GM12874 (cell line): ENCODE data around the gene GRB10.

ENCODE experiments used
- CTCF ChIP-seq: IDR thresholded peaks from 2 replicates; pipeline ENCODE4 v1.5.1; 2011; ENCODE audit warnings: low read depth, mild to moderate bottlenecking, control low read depth, low read length, moderate library complexity; ENCODE audit not compliant: insufficient read depth

Gene GRB10

GRCh38 chr7:50793120-50793946, 10.6 kb upstream of the GRB10 start:
- no peak for TF ChIP-seq CTCF

GRCh38 chr7:50792342-50793119, 9.8 kb upstream of the GRB10 start:
- TF ChIP-seq CTCF, result no peak

- no peak for TF ChIP-seq CTCF
Observed at GRCh38 chr7:50791938-50792341, 9.2 kb upstream of the GRB10 start.

GRCh38 chr7:50791363-50791937, 8.8 kb upstream of the GRB10 start:
- TF ChIP-seq CTCF, result no peak

GRCh38 chr7:50790381-50790780, 7.7 kb upstream of the GRB10 start:
- TF ChIP-seq CTCF, result no peak

- no peak for TF ChIP-seq CTCF
Observed at GRCh38 chr7:50788382-50788781, 5.7 kb upstream of the GRB10 start.

- TF ChIP-seq CTCF, result no peak
Observed at GRCh38 chr7:50787825-50788224, 5.1 kb upstream of the GRB10 start.
